GM12873 (cell line): ENCODE measurements around the gene ETV3.
A peak's percentile ranks its signal among the peaks of the same experiment; 100 is the strongest.

Experiments used
- TF ChIP-seq, protein P1 (sequence below): IDR thresholded peaks from 2 replicates; pipeline ENCODE4 v1.5.1; 2012; ENCODE audit warnings: low read depth, mild to moderate bottlenecking, moderate library complexity, low read length, control low read depth; ENCODE audit not compliant: insufficient read depth; ENCODE audit errors: missing control alignments

ETV3 gene

DNA sequence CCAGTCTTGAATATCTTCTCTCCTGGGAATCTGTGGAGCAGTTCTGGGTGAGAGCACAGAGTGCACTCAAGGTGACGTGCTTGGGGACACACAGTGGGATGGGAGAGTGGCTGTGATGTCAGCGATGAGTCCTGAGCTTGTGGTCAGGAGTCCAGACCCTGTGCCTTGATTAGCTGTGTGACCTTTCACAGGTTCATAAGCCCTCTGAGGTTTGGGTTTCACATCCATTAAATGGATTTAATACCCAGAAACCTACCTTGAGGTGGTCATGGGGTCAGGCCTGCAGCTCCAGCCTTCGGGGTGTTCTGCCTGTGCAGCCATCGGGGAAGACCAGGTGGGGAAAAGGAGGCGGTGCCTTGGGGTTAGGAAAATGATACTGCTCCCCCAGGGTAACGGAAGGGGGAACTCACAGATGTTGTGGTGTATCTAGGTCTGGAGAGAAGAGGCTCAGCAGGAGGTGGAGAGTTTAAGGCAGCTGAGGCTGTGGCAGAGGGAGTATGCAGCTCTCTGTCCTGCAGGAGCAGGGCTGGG is 38.5 kb upstream of the ETV3 start:
- TF ChIP-seq, protein P1, sequence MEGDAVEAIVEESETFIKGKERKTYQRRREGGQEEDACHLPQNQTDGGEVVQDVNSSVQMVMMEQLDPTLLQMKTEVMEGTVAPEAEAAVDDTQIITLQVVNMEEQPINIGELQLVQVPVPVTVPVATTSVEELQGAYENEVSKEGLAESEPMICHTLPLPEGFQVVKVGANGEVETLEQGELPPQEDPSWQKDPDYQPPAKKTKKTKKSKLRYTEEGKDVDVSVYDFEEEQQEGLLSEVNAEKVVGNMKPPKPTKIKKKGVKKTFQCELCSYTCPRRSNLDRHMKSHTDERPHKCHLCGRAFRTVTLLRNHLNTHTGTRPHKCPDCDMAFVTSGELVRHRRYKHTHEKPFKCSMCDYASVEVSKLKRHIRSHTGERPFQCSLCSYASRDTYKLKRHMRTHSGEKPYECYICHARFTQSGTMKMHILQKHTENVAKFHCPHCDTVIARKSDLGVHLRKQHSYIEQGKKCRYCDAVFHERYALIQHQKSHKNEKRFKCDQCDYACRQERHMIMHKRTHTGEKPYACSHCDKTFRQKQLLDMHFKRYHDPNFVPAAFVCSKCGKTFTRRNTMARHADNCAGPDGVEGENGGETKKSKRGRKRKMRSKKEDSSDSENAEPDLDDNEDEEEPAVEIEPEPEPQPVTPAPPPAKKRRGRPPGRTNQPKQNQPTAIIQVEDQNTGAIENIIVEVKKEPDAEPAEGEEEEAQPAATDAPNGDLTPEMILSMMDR: no peak

DNA sequence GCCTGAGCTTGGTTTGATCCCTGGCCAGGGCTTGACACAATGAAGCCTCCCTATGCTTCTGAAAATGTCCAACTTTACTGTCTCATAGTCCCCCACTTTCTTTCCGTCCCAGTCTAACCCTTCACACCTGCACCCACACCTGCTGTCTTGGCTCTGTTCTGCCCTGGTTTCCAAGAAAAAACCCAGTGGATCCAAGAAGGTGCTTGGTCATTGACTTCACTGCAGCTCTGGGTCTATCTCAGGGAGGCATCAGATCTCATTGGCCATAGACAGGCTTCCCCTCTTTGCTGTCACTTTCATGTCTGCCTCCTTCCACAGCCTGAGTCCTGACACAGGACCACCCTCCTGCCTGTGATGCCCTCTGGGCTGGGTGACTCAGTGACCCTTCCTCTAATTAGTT is 37.8 kb upstream of the ETV3 start:
- TF ChIP-seq, protein P1: no peak

DNA sequence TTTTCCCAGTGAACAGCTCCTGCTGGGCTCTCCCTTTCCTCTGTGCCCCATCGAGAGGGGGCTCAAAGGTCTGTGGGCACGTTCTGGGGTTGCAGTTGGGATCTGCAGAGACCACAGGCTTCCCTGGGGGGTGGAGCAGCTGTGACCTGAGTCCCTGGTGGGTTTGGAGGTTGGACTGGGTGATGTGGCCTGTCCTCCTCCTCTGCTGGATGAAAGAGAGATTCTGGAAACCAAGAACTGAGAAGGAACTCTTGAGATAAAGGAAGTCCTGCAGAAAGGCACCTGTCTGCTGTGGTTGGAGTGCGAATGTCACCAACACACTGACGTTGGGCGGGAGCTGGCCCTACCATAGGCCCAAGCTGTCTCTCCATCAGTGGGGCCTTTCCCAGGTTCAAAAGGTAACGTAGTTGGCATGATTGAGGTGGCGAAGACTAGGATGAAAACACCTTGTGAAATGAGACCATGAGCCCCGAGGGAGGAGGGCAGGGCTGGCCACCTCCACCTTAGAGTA is 35.8 kb upstream of the ETV3 start:
- TF ChIP-seq, protein P1: no peak

DNA sequence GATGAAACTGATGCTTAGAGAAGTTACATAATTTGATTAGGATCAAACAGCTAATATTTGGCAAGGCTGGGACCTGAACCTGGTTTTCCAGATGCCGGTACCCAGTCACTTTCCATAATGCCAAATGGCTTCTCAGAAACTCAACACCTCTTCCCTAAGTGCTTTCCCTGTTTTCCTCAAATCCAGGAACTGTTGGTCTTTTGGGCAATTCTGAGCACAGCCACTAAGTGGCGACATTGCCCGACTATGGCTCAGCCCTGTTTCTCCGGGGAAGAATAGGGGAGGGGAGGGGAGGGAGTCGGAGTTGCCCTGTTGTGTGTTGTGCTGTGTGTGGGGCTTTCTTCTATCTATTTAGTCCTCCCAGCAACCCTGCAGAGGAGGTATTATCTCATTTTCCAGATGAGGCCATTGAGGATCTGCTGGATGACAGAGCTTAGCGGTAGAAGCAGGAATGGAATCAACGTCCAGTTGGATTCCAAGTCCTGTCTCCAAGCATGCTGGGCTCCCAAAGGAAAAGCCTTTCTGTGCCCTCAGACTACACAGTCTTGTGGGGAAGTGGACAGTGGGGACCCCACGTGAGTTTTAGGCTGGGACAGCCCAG is 33.8 kb upstream of the ETV3 start:
- TF ChIP-seq, protein P1: peak; percentile 45

DNA sequence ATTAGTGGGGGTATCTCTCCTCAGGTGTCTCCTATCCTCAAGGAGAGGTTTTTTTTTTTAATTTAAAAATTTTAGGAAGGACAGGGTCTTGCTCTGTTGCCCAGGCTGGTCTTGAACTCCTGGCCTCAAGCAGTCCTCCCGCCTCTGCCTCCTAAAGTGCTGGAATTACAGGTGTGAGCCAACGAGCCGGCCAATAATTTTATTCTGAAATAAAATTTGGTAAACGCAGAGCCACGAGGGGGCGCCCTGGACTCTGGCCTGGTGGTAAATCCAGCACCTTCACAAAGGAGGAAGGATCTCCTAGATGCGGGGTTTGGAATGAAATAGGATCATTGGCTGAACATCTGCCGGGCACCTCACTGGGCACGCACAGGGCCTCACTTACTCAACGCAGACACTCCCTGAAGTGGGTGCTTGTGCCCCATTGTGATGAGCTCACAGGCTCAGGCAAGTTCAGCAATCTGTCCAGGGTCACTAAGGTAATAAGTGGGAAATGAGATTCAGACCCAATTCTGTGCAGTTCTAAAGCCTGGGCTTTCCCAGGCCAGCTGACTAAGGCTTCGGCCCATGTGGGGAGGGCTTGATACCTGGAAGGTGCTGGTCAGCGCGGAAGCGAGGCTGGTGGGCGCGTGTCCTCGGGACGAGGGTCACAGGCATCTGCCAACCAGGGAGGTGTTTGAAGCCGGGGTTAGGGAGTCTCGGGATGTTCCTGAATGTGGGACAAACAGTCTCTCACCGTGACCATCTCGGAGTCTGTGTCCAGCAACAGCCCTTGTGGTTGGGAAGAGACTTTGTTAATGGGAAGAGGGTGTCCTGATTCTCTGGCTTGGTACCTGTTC is 32.7 kb upstream of the ETV3 start:
- TF ChIP-seq, protein P1: peak; percentile 62

DNA sequence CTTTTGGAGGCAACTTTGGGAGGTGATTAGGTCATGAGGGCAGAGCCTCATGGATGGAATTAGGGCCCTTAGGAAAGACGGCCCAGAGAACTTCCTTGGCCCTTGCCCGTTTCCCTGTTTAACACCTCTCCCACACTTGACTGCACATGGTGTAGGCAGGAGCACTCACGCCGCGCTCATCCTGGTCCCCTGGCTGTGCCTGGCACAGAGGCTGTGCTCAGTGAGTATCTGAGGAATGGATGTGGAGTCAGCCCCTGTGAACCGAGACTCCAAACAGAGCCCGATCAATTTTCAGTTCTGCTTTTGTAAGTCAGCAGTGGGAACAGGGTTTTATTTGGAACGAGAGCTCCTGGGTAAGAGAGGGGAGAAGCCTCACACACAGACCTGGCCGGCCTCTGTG is 29.8 kb upstream of the ETV3 start:
- TF ChIP-seq, protein P1: no peak

DNA sequence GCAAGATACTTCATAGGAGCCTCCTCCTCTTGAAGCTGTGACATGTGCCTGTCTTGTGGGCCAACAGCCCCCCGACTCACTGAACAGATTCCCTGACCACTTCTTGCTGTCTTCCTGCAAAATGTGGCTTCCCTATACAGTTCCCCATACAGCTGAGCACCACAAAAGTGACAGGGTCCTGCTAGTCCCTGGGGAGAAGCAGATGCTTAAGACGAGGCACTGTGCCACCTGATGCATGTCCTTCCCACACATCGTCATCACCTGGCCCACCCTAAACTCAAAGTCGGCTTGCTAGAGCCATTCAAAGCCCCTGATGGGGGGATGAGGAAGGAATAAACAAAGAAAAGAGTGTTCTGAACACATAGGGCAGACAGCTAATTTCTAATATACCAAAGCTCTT is 29.2 kb upstream of the ETV3 start:
- TF ChIP-seq, protein P1: no peak
